Activated CD8-positive, alpha-beta T cell treated with anti-CD3 and anti-CD28 coated beads for 36 hours (primary cell): ENCODE data around the gene RNF133. TPM values are rescaled to one million over a fixed set of nuclear protein-coding genes. Genes with fewer than 3 reads are reported as not detected.

ENCODE experiments used
- ATAC-seq: fragments of 200-7000 bp; cut with Tn5 transposase; one replicate; pipeline ENCODE4 v1.10.0; 2021; ENCODE audit warnings: mild to moderate bottlenecking, moderate library complexity
- CTCF ChIA-PET: fragments of 350-600 bp; sonication (Branson Sonifier 250); formaldehyde crosslinking; loops from one replicate; lab custom pipeline; 2021; ENCODE audit warnings: antibody characterized with exemption; lab: Charles Lee
- POLR2A ChIA-PET: fragments of 350-600 bp; sonication (Branson Sonifier 250); formaldehyde crosslinking; loops from one replicate; lab custom pipeline; 2021; ENCODE audit warnings: antibody characterized with exemption; lab: Charles Lee
- DNase-seq: peaks from one replicate; pipeline ENCODE4 v3.0.0-alpha.2; 2020
- H3K27ac Mint-ChIP-seq: one replicate; pipeline ENCODE4 v1.8.0; 2021; ENCODE audit warnings: mild to moderate bottlenecking, mixed read lengths
- H3K27me3 Mint-ChIP-seq: one replicate; pipeline ENCODE4 v1.8.0; 2021; ENCODE audit warnings: mixed read lengths
- H3K36me3 Mint-ChIP-seq: one replicate; pipeline ENCODE4 v1.8.0; 2021; ENCODE audit warnings: low read depth, mixed read lengths
- H3K4me1 Mint-ChIP-seq: one replicate; pipeline ENCODE4 v1.8.0; 2021; ENCODE audit warnings: low read depth, mixed read lengths
- H3K4me3 Mint-ChIP-seq: one replicate; pipeline ENCODE4 v1.8.0; 2021; ENCODE audit warnings: mild to moderate bottlenecking, moderate library complexity, mixed read lengths
- H3K9me3 Mint-ChIP-seq: one replicate; pipeline ENCODE4 v1.8.0; 2021; ENCODE audit warnings: mixed read lengths
- intact Hi-C: fragments of 100-400 bp; cut with micrococcal nuclease; formaldehyde crosslinking; loops from one replicate; pipeline ENCODE4 v1.10.0; 2022
- total RNA-seq, 2 experiments: library from RNA; stranded (reverse); gene quantifications; one replicate each; pipeline ENCODE4 v1.2.3, GENCODE V29; 2021
- TF ChIP-seq, protein P1 (sequence below): fragments of 200-600 bp; IDR thresholded peaks from one replicate; pipeline ENCODE4 v1.8.0; 2022; ENCODE audit warnings: antibody characterized with exemption, mild to moderate bottlenecking

The RNF133 gene
- total RNA-seq, 2 experiments from 2014 or later = not detected

DNA sequence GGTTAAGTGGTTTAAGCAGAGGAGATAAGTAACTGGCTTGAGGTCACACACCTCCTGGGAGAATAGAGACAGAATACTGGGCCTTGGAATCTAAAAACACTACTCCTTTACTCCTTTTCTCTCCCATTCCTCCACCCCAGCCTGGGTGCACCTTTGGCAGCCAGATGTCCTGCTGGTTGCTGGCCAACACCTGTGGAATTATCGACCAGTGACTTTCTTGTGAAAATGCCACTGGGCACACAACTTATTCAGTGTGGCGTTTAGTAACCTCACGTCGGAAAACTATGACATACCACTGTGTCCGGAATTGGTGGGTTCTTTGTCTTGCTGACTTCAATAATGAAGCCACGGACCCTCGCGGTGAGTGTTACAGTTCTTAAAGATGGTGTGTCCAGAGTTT, 26.4 kb downstream of the RNF133 start:
- intact Hi-C loops = no loop called here
- no peak overlapping the region for H3K27ac Mint-ChIP-seq
- no peaks in the 10 kb centered on the region for H3K27me3 Mint-ChIP-seq
- H3K36me3 Mint-ChIP-seq = no peaks in the 10 kb centered on the region
- TF ChIP-seq, protein P1, sequence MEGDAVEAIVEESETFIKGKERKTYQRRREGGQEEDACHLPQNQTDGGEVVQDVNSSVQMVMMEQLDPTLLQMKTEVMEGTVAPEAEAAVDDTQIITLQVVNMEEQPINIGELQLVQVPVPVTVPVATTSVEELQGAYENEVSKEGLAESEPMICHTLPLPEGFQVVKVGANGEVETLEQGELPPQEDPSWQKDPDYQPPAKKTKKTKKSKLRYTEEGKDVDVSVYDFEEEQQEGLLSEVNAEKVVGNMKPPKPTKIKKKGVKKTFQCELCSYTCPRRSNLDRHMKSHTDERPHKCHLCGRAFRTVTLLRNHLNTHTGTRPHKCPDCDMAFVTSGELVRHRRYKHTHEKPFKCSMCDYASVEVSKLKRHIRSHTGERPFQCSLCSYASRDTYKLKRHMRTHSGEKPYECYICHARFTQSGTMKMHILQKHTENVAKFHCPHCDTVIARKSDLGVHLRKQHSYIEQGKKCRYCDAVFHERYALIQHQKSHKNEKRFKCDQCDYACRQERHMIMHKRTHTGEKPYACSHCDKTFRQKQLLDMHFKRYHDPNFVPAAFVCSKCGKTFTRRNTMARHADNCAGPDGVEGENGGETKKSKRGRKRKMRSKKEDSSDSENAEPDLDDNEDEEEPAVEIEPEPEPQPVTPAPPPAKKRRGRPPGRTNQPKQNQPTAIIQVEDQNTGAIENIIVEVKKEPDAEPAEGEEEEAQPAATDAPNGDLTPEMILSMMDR = no peak
- no peak for DNase-seq
- no peak for ATAC-seq
- CTCF ChIA-PET = no interaction called here
- POLR2A ChIA-PET = no interaction called here
- no peak overlapping the region for H3K4me3 Mint-ChIP-seq
- H3K4me1 Mint-ChIP-seq = no peaks in the 10 kb centered on the region
- H3K9me3 Mint-ChIP-seq = peaks cover 2% of the 10 kb centered on the region

DNA sequence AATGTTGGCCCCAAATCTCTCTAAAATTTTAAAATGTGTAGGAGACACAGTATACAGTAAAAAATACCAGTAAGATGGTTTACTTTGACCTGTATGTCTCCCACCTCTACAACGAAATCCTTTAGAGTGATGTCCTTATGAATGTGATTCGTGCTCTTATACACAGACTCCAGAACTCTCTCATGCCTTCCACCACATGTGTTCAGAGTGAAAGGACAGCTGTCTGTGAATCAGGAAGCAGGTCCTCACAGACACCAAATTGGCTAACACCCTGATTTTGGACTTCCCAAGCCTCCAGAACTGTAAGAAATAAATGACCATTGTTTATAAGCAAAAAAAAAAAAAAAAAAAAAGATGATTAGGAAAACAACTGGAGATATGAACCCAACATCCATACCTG, 35.2 kb downstream of the RNF133 start:
- intact Hi-C loops = no loop called here
- Mint-ChIP-seq H3K27me3 (no peaks in the 10 kb centered on the region), H3K4me1 (no peaks in the 10 kb centered on the region), H3K27ac (no peak overlapping the region), H3K36me3 (no peaks in the 10 kb centered on the region), H3K4me3 (no peak overlapping the region), H3K9me3 (no peaks in the 10 kb centered on the region)
- CTCF ChIA-PET = no interaction called here
- TF ChIP-seq, protein P1 = no peak
- ATAC-seq (no peak), DNase-seq (no peak)
- POLR2A ChIA-PET = no interaction called here

DNA sequence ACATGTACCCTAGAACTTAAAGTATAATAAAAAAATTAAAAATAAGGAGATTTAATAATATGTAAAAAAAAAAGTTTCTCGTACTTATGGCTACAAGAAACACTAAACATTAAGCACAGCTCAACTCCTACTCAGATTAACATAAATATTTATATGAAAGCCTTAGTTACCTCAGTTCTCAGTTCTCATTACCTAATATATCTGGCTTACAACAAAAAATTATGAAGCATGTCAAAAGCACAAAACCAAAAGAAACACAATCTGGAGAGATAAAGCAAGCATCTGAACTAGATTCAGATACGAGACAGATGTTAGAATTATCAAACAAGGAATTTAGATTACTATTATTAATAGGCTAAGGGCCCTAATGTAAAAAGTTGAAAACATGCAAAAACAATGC, 40.1 kb downstream of the RNF133 start:
- Mint-ChIP-seq H3K4me3 (no peak overlapping the region), H3K9me3 (peaks cover 2% of the 10 kb centered on the region), H3K27ac (no peak overlapping the region), H3K4me1 (no peaks in the 10 kb centered on the region), H3K36me3 (no peaks in the 10 kb centered on the region), H3K27me3 (no peaks in the 10 kb centered on the region)
- ChIA-PET POLR2A (no interaction called here), CTCF (no interaction called here)
- intact Hi-C loops = no loop called here
- no peak for ATAC-seq
- DNase-seq = no peak
- TF ChIP-seq, protein P1 = no peak

DNA sequence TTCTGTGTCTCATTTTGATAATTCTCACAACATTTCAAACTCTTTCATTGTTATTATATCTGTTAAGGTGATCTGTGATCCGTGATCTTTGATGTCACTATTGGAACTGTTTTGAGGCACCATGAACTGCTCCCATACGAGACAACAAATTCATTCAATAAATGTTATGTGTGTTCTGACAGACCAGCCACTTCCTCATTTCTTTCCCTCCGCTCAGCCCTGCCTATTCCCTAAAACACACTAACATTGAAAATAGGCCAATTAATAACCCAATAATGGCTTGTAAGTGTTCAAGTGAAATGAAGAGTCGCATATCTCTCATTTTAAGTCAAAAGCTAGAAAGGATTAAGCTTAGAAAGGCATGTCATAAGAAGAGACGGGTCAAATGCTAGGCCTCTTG, 45.2 kb downstream of the RNF133 start:
- ChIA-PET POLR2A (no interaction called here), CTCF (no interaction called here)
- no peaks in the 10 kb centered on the region for H3K27me3 Mint-ChIP-seq
- ATAC-seq = no peak
- H3K9me3 Mint-ChIP-seq = peaks cover 2% of the 10 kb centered on the region
- intact Hi-C loops = no loop called here
- H3K4me1 Mint-ChIP-seq = no peaks in the 10 kb centered on the region
- no peak overlapping the region for H3K4me3 Mint-ChIP-seq
- no peak overlapping the region for H3K27ac Mint-ChIP-seq
- DNase-seq = no peak
- TF ChIP-seq, protein P1 = no peak
- no peaks in the 10 kb centered on the region for H3K36me3 Mint-ChIP-seq

DNA sequence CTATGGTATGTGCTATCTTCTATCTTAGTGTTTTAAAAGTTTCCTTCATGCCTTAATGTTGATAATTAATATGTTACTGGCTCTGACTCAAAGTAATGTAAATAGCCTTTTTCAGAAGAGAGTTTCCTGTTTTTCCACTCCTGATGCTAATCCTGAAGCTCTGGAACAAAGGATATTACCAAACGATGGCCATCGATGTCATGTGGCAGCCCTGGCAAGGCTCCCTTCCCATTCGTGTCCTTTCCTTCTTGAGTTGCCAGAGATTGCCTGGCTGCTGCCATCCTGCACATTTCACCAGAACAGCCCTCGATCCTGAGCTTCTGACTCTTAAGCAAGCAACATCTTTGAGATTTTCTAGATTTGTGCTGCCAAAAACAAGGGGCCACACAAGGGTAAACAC, 46.0 kb downstream of the RNF133 start:
- Mint-ChIP-seq H3K27ac (no peak overlapping the region), H3K9me3 (peaks cover 2% of the 10 kb centered on the region), H3K36me3 (no peaks in the 10 kb centered on the region), H3K4me1 (no peaks in the 10 kb centered on the region), H3K27me3 (no peaks in the 10 kb centered on the region), H3K4me3 (no peak overlapping the region)
- intact Hi-C loops = no loop called here
- TF ChIP-seq, protein P1 = no peak
- DNase-seq (no peak), ATAC-seq (no peak)
- CTCF ChIA-PET = no interaction called here
- POLR2A ChIA-PET = no interaction called here
